RPMI8226 (cell line): Measurements from ENCODE around the gene EBF4.
"Not testable (repeated sequence)": the region's sequence is repeated elsewhere in the genome, so short reads cannot be mapped to it uniquely, and the experiment has no call there.

Experiments
- DNase-seq: peaks from one replicate; pipeline ENCODE4 v3.0.0-alpha.2; 2015

EBF4 gene

GRCh38 chr20:2680046-2680445 is 12.5 kb upstream of the EBF4 start:
- no peak for DNase-seq

- not testable (repeated sequence) for DNase-seq
Measured at GRCh38 chr20:2682040-2682439, 10.5 kb upstream of the EBF4 start.

- DNase-seq = not testable (repeated sequence)
Measured at GRCh38 chr20:2684817-2685216, 7.8 kb upstream of the EBF4 start.

- DNase-seq = no peak
Measured at GRCh38 chr20:2687514-2687913, 5.1 kb upstream of the EBF4 start.

GRCh38 chr20:2688041-2688591 is 4.5 kb upstream of the EBF4 start:
- peak; percentile 78 for DNase-seq

GRCh38 chr20:2690213-2690612 is 2.4 kb upstream of the EBF4 start:
- no peak for DNase-seq

GRCh38 chr20:2690718-2691117 is 1.9 kb upstream of the EBF4 start:
- no peak for DNase-seq

GRCh38 chr20:2691127-2691526 is 1.5 kb upstream of the EBF4 start:
- no peak for DNase-seq

- no peak for DNase-seq
Measured at GRCh38 chr20:2691663-2692035, 931 bp upstream of the EBF4 start.

- peak; percentile 31 for DNase-seq
Measured at GRCh38 chr20:2692886-2693285, 306 bp downstream of the EBF4 start.

GRCh38 chr20:2693286-2694007 is 867 bp downstream of the EBF4 start:
- no peak for DNase-seq

- no peak for DNase-seq
Measured at GRCh38 chr20:2694008-2694471, 1.5 kb downstream of the EBF4 start.

GRCh38 chr20:2694519-2694918 is 1.9 kb downstream of the EBF4 start:
- DNase-seq = no peak

- DNase-seq = no peak
Measured at GRCh38 chr20:2695206-2695983, 2.8 kb downstream of the EBF4 start.

GRCh38 chr20:2695984-2696525 is 3.5 kb downstream of the EBF4 start:
- not testable (repeated sequence) for DNase-seq

- DNase-seq = no peak
Measured at GRCh38 chr20:2696646-2697045, 4.1 kb downstream of the EBF4 start.

GRCh38 chr20:2697768-2698167 is 5.2 kb downstream of the EBF4 start:
- no peak for DNase-seq

- no peak for DNase-seq
Measured at GRCh38 chr20:2698186-2698817, 5.7 kb downstream of the EBF4 start.

- no peak for DNase-seq
Measured at GRCh38 chr20:2698912-2699311, 6.3 kb downstream of the EBF4 start.

- no peak for DNase-seq
Measured at GRCh38 chr20:2699775-2700413, 7.3 kb downstream of the EBF4 start.

GRCh38 chr20:2700913-2701620 is 8.5 kb downstream of the EBF4 start:
- no peak for DNase-seq

- no peak for DNase-seq
Measured at GRCh38 chr20:2701671-2702081, 9.1 kb downstream of the EBF4 start.
